Activated naive CD8-positive, alpha-beta T cell treated with anti-CD3 and anti-CD28 coated beads, Interleukin-2, amount 50 U/mL, for 24 hours (primary cell): ENCODE measurements around the gene AGPAT1.
"Not testable (repeated sequence)": the region's sequence is repeated elsewhere in the genome, so short reads cannot be mapped to it uniquely, and the experiment has no call there.

Experiments used
- ATAC-seq: fragments of 150-1000 bp; cut with Tn5 transposase; one replicate; pipeline ENCODE4 v1.10.0; 2021
- DNase-seq: peaks from one replicate; pipeline ENCODE4 v3.0.0; 2021
- H3K27ac Mint-ChIP-seq: one replicate; pipeline ENCODE4 v1.8.0; 2021; ENCODE audit warnings: mild to moderate bottlenecking, mixed read lengths
- H3K27me3 Mint-ChIP-seq: one replicate; pipeline ENCODE4 v1.8.0; 2021; ENCODE audit warnings: mixed read lengths
- H3K36me3 Mint-ChIP-seq: one replicate; pipeline ENCODE4 v1.8.0; 2021; ENCODE audit warnings: low read depth, mixed read lengths
- H3K4me1 Mint-ChIP-seq: one replicate; pipeline ENCODE4 v1.8.0; 2021; ENCODE audit warnings: mixed read lengths
- H3K4me3 Mint-ChIP-seq: one replicate; pipeline ENCODE4 v1.8.0; 2021; ENCODE audit warnings: mild to moderate bottlenecking, moderate library complexity, mixed read lengths
- H3K9me3 Mint-ChIP-seq: one replicate; pipeline ENCODE4 v1.8.0; 2021; ENCODE audit warnings: mixed read lengths

AGPAT1 gene

DNA sequence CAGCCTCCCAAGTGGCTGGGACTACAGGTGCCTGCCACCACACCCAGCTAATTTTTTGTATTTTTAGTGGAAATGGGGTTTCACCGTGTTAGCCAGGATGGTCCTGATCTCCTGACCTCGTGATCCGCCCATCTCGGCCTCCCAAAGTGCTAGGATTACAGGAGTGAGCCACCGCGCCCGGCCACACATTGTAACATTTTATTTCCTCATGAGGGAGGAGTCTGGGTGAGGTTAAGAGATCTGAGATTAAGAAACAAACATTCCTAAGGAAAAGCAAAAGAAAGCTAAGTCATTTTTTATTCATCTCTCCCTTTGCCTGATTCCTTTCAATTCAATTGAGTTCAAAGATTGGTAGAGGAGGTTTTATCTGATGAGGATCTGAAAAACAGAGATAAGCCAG is 31.6 kb downstream of the AGPAT1 start:
- peaks cover 23% of the 10 kb centered on the region for H3K27me3 Mint-ChIP-seq
- not testable (repeated sequence) for DNase-seq, H3K9me3 Mint-ChIP-seq, ATAC-seq, H3K4me3 Mint-ChIP-seq, H3K27ac Mint-ChIP-seq, H3K36me3 Mint-ChIP-seq
- H3K4me1 Mint-ChIP-seq: peaks cover 15% of the 10 kb centered on the region

DNA sequence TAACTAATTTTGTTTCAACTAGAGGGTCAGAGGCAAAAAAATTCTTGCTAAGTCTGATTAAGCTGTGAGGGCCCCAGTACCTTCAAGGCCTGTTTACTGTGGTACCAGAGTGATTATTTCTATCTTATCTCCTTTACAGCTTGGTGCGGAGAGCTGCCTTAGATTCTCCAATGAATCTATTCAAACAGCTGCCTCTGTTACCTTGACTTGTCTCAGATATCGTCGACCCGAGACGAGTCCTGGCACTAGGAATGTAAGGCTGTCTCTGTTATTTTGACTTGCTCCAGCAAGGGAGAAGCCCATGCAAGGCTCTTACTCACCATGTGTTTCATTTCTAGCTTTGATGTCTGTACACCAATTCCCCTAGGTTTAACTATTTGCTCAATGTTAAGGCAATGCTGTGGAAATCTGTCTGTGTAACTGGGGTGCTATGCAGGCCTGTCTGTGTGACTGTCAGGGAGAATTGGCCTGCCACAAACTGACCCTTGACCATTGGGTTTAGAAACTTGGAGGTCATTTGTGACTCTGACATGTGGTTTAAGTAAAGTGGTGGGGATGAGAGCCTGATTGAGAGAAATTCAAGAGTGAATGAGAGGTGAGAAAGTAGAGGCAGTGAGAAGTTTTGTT is 35.4 kb downstream of the AGPAT1 start:
- H3K4me3 Mint-ChIP-seq: no peak overlapping the region
- H3K9me3 Mint-ChIP-seq: no peaks in the 10 kb centered on the region
- DNase-seq: no peak
- ATAC-seq: no peak
- H3K4me1 Mint-ChIP-seq: no peaks in the 10 kb centered on the region
- no peaks in the 10 kb centered on the region for H3K36me3 Mint-ChIP-seq
- H3K27ac Mint-ChIP-seq: no peak overlapping the region
- H3K27me3 Mint-ChIP-seq: no peaks in the 10 kb centered on the region

DNA sequence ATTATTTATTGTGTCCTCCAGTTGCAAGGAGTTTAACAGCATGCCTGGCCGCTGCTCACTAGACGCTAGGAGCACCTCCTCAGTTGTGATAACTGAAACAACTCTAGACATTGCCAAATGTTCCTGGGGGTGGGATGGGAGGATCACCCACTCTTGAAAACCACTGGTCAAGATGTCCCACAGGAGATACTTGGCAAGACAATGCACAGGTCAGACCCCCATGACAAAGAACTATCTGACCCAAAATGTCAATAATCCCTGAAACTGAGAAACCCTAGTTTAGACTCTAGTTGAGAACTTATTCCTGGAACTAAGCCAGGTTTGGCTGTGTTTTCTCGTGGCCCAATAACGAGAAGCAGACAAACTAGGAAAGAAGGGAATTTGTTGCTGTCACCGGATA is 36.3 kb downstream of the AGPAT1 start:
- Mint-ChIP-seq H3K4me1 (no peaks in the 10 kb centered on the region), H3K27ac (no peak overlapping the region), H3K36me3 (no peaks in the 10 kb centered on the region), H3K4me3 (no peak overlapping the region), H3K27me3 (no peaks in the 10 kb centered on the region), H3K9me3 (no peaks in the 10 kb centered on the region)
- ATAC-seq (no peak), DNase-seq (no peak)

DNA sequence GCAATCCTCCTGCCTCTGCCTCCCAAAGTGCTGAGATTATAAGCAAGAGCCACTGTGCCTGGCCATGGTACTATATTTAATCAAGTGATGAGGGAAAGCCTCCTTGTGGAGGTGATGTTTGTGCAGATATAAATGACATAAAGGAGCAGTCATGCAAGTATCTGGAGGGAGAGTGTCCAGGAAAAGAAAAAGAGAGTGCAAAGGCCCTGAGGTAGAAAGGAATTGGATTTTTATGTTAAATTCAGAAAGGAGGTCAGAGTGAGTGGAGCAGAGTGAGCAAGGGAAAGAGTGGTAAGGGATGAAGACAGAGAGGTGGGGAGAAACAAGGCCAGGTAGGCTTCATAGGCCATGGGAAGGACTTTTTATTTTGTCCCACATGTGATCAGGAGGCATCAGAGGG is 38.4 kb downstream of the AGPAT1 start:
- DNase-seq (no peak), ATAC-seq (no peak)
- no peak overlapping the region for H3K27ac Mint-ChIP-seq
- H3K4me1 Mint-ChIP-seq: no peaks in the 10 kb centered on the region
- no peak overlapping the region for H3K4me3 Mint-ChIP-seq
- no peaks in the 10 kb centered on the region for H3K9me3 Mint-ChIP-seq
- H3K27me3 Mint-ChIP-seq: peaks cover 2% of the 10 kb centered on the region
- no peaks in the 10 kb centered on the region for H3K36me3 Mint-ChIP-seq

DNA sequence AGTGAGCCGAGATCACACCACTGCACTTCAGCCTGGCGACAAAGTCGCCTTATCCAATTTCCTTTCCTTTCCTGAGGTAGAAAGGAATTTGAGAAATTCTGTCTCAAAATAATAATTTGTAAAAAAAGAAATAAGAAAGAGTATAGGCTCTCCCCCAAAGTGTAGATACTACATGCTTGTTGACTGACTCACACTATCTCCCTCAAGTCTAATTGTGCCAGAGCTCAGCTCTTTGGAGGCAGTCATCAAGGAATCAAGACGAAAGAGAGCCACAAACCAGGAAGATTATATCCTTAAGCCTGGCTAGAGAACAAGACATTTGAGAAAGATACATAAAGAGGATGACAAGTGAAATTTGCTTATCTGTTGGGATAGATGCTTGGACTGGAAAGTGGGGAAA is 42.1 kb downstream of the AGPAT1 start:
- Mint-ChIP-seq H3K36me3 (no peaks in the 10 kb centered on the region), H3K4me3 (no peak overlapping the region), H3K9me3 (no peaks in the 10 kb centered on the region), H3K4me1 (peaks cover 9% of the 10 kb centered on the region), H3K27ac (no peak overlapping the region), H3K27me3 (peaks cover 2% of the 10 kb centered on the region)
- ATAC-seq (no peak), DNase-seq (no peak)

DNA sequence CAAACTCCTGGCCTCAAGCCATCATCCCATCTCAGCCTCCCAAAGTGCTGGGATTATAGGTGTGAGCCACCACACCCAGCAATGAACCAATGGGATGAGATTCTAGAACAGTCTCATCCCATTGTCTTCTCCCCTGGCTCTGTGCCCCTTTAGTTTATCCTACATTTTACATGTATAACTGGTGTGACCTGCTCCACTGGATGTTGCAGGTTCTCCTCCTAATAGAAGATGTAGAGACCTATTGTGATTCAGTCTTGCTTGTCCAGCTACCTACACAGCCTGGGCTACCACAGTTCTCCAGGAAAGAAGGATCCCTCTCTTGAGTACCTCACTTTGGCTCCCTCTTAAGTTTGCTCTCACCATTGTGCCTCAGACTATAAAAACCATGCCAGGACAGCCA is 43.8 kb downstream of the AGPAT1 start:
- no peak overlapping the region for H3K4me3 Mint-ChIP-seq
- no peak overlapping the region for H3K27ac Mint-ChIP-seq
- peaks cover 20% of the 10 kb centered on the region for H3K4me1 Mint-ChIP-seq
- ATAC-seq (no peak), DNase-seq (no peak)
- H3K9me3 Mint-ChIP-seq: no peaks in the 10 kb centered on the region
- peaks cover 2% of the 10 kb centered on the region for H3K27me3 Mint-ChIP-seq
- H3K36me3 Mint-ChIP-seq: no peaks in the 10 kb centered on the region

DNA sequence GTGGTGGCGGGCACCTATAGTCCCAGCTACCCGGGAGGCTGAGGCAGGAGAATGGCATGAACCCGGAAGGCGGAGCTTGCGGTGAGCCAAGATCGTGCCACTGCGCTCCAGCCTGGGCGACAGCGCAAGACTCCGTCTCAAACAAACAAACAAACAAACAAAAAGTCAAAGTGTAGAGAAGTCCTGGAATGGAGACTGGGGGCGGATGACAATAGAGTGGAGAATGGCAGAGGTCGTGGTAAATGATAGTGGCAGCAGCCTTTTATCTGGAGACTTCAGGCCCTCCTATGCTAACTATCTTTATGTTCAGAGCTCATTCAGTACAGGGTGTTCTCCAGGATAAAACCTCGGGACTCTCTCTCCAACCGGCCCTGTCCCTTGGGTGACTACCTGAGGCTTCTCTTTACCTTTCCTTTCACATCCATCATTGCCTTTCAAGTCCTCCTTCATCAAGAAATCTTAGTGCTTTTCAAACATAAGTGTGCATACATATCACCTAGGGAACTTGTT is 44.4 kb downstream of the AGPAT1 start:
- peak overlapping the region; percentile 9 for H3K27ac Mint-ChIP-seq
- no peaks in the 10 kb centered on the region for H3K9me3 Mint-ChIP-seq
- H3K4me1 Mint-ChIP-seq: peaks cover 26% of the 10 kb centered on the region
- peak overlapping the region; percentile 12 for H3K4me3 Mint-ChIP-seq
- no peak for DNase-seq
- ATAC-seq: no peak
- H3K36me3 Mint-ChIP-seq: no peaks in the 10 kb centered on the region
- peaks cover 2% of the 10 kb centered on the region for H3K27me3 Mint-ChIP-seq

DNA sequence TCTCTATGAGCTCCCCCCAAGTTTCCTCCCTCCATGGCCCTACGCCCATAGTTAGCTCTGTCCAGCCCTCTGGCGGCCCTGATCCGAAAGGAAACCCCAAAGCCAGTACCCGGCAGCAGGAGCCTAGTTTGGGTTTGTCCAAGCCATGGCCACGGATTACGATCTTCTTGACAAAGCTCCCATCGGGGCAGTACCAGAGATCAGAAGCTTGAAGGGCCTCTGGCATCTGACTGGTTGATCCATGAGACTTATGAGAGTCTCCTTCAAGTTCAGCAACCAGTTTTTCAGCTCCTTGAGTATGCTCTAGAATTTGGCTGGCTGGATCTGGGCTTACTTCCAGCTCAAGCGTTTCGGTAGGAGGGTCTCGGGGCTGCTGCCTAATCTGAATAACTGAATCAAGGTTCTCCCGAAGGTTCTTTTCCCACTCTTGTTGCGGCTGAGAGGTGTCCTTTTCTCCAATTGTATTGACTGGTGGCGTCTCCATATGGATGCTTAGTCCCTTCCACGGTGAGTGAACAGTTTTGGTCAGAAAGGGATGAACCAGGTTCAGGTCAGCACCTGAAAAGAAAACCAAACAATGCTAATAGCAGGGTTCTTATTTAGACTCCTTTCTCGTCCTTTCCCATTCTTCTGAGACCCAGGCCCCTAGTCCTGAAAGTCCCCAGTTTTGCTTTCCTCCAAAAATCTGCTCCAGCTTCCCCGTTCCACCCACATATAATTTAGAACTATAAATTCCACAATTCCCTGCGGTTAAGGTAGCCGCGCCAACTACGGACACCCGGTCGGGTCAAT is 46.4 kb downstream of the AGPAT1 start:
- H3K9me3 Mint-ChIP-seq: no peaks in the 10 kb centered on the region
- peaks cover 3% of the 10 kb centered on the region for H3K36me3 Mint-ChIP-seq
- peaks cover 2% of the 10 kb centered on the region for H3K27me3 Mint-ChIP-seq
- peak overlapping the region; percentile 99 for H3K4me3 Mint-ChIP-seq
- H3K27ac Mint-ChIP-seq: peak overlapping the region; percentile 92
- no peak for ATAC-seq
- DNase-seq: no peak
- peaks cover 34% of the 10 kb centered on the region for H3K4me1 Mint-ChIP-seq

DNA sequence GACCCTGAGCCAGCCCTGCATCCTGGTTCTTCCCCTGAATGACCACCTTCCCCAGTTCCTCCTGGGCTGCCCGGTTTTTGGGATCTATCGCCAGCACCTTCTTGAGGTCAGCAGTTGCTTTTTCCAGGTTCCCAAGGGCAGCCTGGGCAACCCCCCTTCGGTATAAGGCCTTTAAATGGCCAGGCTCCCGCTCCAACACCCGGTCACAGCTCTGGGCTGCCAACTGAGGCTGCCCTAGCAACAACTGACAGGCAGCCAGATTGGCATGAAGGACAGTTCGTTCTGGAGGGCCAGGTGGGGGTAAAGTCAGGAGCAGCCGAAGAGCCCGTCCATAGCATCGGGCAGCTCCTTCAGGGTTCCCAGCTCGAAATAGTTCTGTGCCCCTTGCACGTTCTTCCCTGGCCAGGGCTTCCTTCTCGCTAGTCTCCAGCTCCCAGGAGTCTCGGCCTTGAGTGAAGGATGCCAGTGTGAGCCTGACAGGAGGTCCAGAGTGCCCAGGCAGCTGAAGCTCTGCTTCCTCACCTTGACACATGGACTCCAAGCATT is 47.1 kb downstream of the AGPAT1 start:
- H3K4me3 Mint-ChIP-seq: peak overlapping the region; percentile 99
- peak overlapping the region; percentile 96 for H3K27ac Mint-ChIP-seq
- DNase-seq (no peak), ATAC-seq (no peak)
- peaks cover 37% of the 10 kb centered on the region for H3K4me1 Mint-ChIP-seq
- peaks cover under 1% of the 10 kb centered on the region for H3K27me3 Mint-ChIP-seq
- H3K36me3 Mint-ChIP-seq: peaks cover 6% of the 10 kb centered on the region
- H3K9me3 Mint-ChIP-seq: no peaks in the 10 kb centered on the region

DNA sequence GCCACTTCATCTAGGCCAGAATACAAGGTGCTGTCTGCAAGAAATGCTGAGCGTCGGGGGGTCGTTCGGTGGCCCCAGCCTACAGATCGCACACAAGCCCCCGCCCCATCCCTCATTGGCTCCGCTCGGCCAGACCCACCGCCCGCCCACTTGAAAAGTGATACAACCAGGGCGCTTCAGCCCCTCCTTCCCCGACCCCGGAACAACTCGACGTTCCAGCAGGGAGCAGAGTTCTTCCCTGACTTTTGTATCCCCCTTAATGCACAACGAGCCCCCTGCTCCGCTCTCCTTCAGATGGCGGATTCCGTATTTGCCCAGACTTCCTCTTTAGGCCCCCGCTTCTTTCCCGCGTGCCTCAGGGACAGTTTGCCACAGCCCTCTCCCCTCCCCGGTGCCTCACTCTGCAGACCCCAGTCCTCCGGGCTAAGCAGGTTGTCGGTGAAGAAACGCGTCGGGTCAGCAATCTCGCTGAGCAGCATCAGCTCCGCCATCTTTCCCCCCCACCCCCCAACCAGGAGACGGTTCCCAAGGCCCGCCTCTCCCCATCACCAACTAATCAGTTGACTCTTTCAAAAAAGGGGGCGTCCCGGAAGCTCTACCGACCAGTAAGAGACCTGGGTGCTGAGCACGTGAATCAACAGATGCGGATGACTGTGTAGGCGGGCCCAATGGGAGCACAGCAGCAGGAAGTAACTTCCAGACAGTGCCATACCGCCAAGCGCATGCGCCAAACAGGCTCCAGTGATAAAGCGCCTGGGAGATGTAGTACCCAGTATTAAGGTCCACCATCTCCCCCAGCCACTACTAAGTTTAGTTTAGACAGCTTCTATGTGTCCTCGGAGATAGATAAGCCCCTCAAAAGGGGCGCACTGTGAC is 47.9 kb downstream of the AGPAT1 start, which contains the start of gene ATF6B:
ATF6B (minus strand) TSS at position 530 of the 876 bp plus-strand sequence; CDS start at position 491, 39 bp downstream.
- peak; percentile 94 for ATAC-seq
- H3K4me1 Mint-ChIP-seq: peaks cover 37% of the 10 kb centered on the region
- H3K36me3 Mint-ChIP-seq: peaks cover 9% of the 10 kb centered on the region
- H3K27ac Mint-ChIP-seq: peak within 1 kb of the TSS; percentile 96
- H3K9me3 Mint-ChIP-seq: no peaks in the 10 kb centered on the region
- H3K4me3 Mint-ChIP-seq: peak within 1 kb of the TSS; percentile 99
- DNase-seq: peak; percentile 95
- H3K27me3 Mint-ChIP-seq: no peaks in the 10 kb centered on the region

DNA sequence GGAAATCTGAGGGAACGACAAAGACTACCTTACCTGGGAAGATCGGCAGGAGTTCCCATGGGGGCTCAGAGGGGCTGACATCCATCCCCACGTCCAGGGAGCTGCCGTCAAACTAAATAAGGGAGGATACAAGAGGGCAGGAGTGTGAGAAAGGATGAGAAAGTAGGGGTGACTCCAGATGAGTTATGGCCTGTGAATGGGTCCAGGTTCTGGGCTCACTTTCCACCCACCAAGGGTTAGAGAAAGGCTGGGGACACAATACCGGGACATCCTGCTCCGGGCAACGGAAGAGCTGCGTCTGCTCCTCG is 48.5 kb downstream of the AGPAT1 start:
- DNase-seq (no peak), ATAC-seq (no peak)
- Mint-ChIP-seq H3K4me1 (peaks cover 37% of the 10 kb centered on the region), H3K9me3 (no peaks in the 10 kb centered on the region), H3K4me3 (peak overlapping the region; percentile 99), H3K27ac (peak overlapping the region; percentile 96), H3K27me3 (no peaks in the 10 kb centered on the region), H3K36me3 (peaks cover 9% of the 10 kb centered on the region)

DNA sequence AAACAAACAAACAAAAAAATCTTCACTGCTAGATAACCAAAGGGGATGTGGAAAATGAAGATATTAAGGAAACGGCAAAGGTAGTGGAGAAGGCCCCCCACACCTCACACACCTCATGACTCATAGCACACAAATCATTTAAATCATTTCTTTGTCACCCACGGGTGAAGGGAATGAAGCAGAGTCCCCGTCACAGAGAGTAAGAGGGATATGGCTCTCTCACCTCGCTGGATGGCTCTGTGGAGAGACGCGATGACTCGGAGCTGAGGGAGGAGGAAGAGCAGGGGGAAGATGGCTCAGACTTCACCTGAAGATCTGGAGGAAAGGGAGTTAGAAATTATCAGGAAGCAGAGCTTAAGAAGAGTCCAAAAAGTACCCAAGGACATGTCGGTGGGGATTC is 49.0 kb downstream of the AGPAT1 start:
- ATAC-seq (no peak), DNase-seq (no peak)
- Mint-ChIP-seq H3K4me3 (peak overlapping the region; percentile 99), H3K4me1 (peaks cover 37% of the 10 kb centered on the region), H3K9me3 (no peaks in the 10 kb centered on the region), H3K36me3 (peaks cover 12% of the 10 kb centered on the region), H3K27me3 (no peaks in the 10 kb centered on the region), H3K27ac (peak overlapping the region; percentile 96)

DNA sequence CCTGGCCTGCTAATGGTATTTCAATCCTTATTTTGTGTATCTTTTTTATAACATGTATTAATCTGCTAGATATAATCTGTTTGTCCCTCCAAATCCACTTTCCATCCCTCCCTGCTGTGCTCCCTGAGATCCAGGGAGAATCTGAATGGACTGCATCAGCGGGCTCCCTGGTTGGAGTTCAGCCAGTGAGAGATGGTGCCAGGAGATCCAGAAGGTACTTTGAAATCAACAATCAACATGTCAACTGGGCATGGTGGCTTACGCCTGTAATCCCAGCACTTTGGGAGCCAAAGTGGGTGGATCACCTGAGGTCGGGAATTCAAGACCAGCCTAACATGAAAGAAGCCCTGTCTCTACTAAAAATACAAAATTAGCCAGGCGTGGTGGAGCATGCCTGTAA is 52.2 kb downstream of the AGPAT1 start:
- peaks cover 28% of the 10 kb centered on the region for H3K4me1 Mint-ChIP-seq

DNA sequence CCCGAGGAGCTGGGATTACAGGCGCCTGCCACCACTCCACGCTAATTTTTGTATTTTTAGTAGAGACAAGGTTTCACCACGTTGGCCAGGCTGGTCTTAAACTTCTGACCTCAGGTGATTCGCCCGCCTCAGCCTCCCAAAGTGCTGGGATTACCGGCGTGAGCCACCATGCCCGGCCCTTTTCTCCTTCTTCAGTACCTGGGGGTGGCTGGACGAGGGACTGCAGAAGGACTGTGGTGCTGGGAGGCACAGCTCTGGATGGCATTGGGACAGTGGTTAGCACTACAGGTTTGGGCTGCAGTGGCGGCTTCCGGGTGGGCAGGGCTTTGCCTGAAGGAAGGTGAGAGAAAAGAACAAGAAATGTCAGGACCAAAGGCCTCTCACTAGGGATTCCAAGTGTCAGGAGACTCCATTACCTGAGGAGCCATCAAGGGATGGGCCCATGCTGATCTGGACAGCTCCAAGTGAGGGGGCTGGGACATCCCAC is 55.3 kb downstream of the AGPAT1 start:
- Mint-ChIP-seq H3K27me3 (no peaks in the 10 kb centered on the region), H3K36me3 (peaks cover 23% of the 10 kb centered on the region), H3K9me3 (no peaks in the 10 kb centered on the region), H3K4me1 (peaks cover 5% of the 10 kb centered on the region), H3K4me3 (no peak overlapping the region), H3K27ac (no peak overlapping the region)
- DNase-seq (no peak), ATAC-seq (no peak)

More for the DNA sequence above, 52.2 kb downstream of the AGPAT1 start:
- Mint-ChIP-seq H3K27ac (no peak overlapping the region), H3K4me3 (no peak overlapping the region), H3K9me3 (no peaks in the 10 kb centered on the region), H3K27me3 (no peaks in the 10 kb centered on the region), H3K36me3 (peaks cover 24% of the 10 kb centered on the region)
- DNase-seq (no peak), ATAC-seq (no peak)
